Panc1 (cell line): ENCODE data around the gene TMCO2. TPM values are rescaled to one million over a fixed set of nuclear protein-coding genes. Genes with fewer than 3 reads are reported as not detected.

ENCODE experiments used
- ATAC-seq: fragments of 200-7000 bp; cut with Tn5 transposase; 2 replicates; pipeline ENCODE4 v1.9.1; 2020; ENCODE audit warnings: mild to moderate bottlenecking, moderate library complexity
- BruUV-seq: library from RNA; stranded (reverse); fragments of 400-500 nt; replicated peaks from 2 replicates; lab custom pipeline; 2021; lab: Mats Ljungman, UMichigan
- CTCF ChIA-PET: fragments of 300-600 bp; sonication (Branson Sonifier 250); formaldehyde crosslinking; loops from one replicate; lab custom pipeline; 2022; ENCODE audit warnings: antibody characterized with exemption; lab: Charles Lee
- POLR2A ChIA-PET: fragments of 300-600 bp; sonication (Branson Sonifier 250); formaldehyde crosslinking; loops from one replicate; lab custom pipeline; 2022; ENCODE audit warnings: antibody characterized with exemption; lab: Charles Lee
- DNase-seq: peaks from one replicate; pipeline ENCODE4 v3.0.0-alpha.2; 2010; ENCODE audit warnings: low read depth, low spot score
- H3K27ac ChIP-seq: 2 replicates; pipeline ENCODE4 v1.5.1; 2011; ENCODE audit warnings: mild to moderate bottlenecking, low read length, inconsistent platforms
- H3K27me3 ChIP-seq: fragments of 200-500 bp; sonication (Bioruptor generic); 2 replicates; pipeline ENCODE4 v1.6.0; 2014; ENCODE audit warnings: low read length, inconsistent platforms; ENCODE audit not compliant: control insufficient read depth, insufficient read depth
- H3K36me3 ChIP-seq: fragments of 200-500 bp; sonication (Bioruptor generic); 2 replicates; pipeline ENCODE4 v1.5.1; 2014; ENCODE audit warnings: inconsistent platforms, mild to moderate bottlenecking, low read length, moderate library complexity; ENCODE audit not compliant: control insufficient read depth, insufficient read depth
- H3K4me1 ChIP-seq: 2 replicates; pipeline ENCODE4 v1.5.1; 2011; ENCODE audit warnings: inconsistent platforms, mild to moderate bottlenecking, low read length, moderate library complexity; ENCODE audit not compliant: control insufficient read depth, insufficient read depth
- H3K4me3 ChIP-seq, 2 experiments: 2 replicates each; pipeline ENCODE4 v1.5.1; 2011 to 2012; ENCODE audit warnings: low read depth in 2 of 2, low read length in 2 of 2, mild to moderate bottlenecking in 2 of 2, inconsistent platforms in 1 of 2, moderate library complexity in 1 of 2
- H3K9me3 ChIP-seq: fragments of 200-500 bp; sonication (Bioruptor generic); 2 replicates; pipeline ENCODE4 v1.5.1; 2014; ENCODE audit warnings: low read depth, mild to moderate bottlenecking, inconsistent platforms, low read length, moderate library complexity; ENCODE audit not compliant: control insufficient read depth, insufficient read depth
- CTCF ChIP-seq: fragments of 450-650 bp; IDR thresholded peaks from 2 replicates; pipeline ENCODE4 v1.5.1; 2017; ENCODE audit warnings: mild to moderate bottlenecking
- POLR2AphosphoS5 ChIP-seq: IDR thresholded peaks from 2 replicates; pipeline ENCODE4 v1.6.1; 2012; ENCODE audit warnings: mild to moderate bottlenecking, low read depth, low read length, moderate library complexity
- REST ChIP-seq, 2 experiments: IDR thresholded peaks; 2 replicates each; pipeline ENCODE4 v1.6.1; 2011 to 2012; ENCODE audit warnings: low read depth in 2 of 2, control low read depth in 1 of 2, low read length in 1 of 2, mild to moderate bottlenecking in 1 of 2, moderate library complexity in 1 of 2; ENCODE audit not compliant: insufficient read depth in 1 of 2
- SIN3A ChIP-seq: IDR thresholded peaks from 2 replicates; pipeline ENCODE4 v1.6.1; 2012; ENCODE audit warnings: low read depth, mild to moderate bottlenecking, low read length, moderate library complexity, borderline replicate concordance; ENCODE audit not compliant: insufficient read depth
- TCF7L2 ChIP-seq: IDR thresholded peaks from 2 replicates; pipeline ENCODE4 v1.6.1; 2011; ENCODE audit warnings: mild to moderate bottlenecking, low read depth, low read length, inconsistent platforms
- in situ Hi-C: cut with HindIII; loops from 2 replicates; pipeline ENCODE4 v1.10.0; 2016; ENCODE audit warnings: low sequenced_read_pairs, low pct_unique_long_range_greater_than_20kb
- intact Hi-C: fragments of 100-400 bp; cut with micrococcal nuclease; formaldehyde crosslinking; loops from one replicate; pipeline ENCODE4 v1.10.0; 2022; ENCODE audit not compliant: unreplicated experiment
- total RNA-seq: library from RNA; stranded (reverse); gene quantifications from one replicate; pipeline ENCODE4 v1.2.1, GENCODE V29; 2021; ENCODE audit not compliant: unreplicated experiment

Gene TMCO2
- total RNA-seq, 1 experiment from 2014 or later = not detected

- TF ChIP-seq TCF7L2 (no peak), CTCF (no peak), POLR2AphosphoS5 (no peak), SIN3A (no peak), REST (IDR thresholded peaks at IDR 0.05; ENCODE audit: insufficient read depth in 1 of 2, low read depth in 2 of 2, low read length in 1 of 2) (no peak)
- peaks cover 15% of the 10 kb centered on the region for H3K36me3 ChIP-seq
- no peaks in the 10 kb centered on the region for H3K9me3 ChIP-seq
- ChIA-PET CTCF (no interaction called here), POLR2A (no interaction called here)
- H3K27me3 ChIP-seq = no peaks in the 10 kb centered on the region
- intact Hi-C loops = no loop called here
- H3K27ac ChIP-seq = no peak overlapping the region
- ATAC-seq (no peak), DNase-seq (no peak)
- in situ Hi-C loops = no loop called here
- no TSS peak for BruUV-seq
- no peak overlapping the region for H3K4me3 ChIP-seq
- H3K4me1 ChIP-seq = no peaks in the 10 kb centered on the region
These were observed 22.6 kb downstream of the TMCO2 start for GRCh38 chr1:40270152-40270834.

GRCh38 chr1:40272653-40273213 lies 25.0 kb downstream of the TMCO2 start:
- Histone ChIP-seq H3K4me3 (no peak overlapping the region), H3K4me1 (no peaks in the 10 kb centered on the region), H3K9me3 (no peaks in the 10 kb centered on the region), H3K36me3 (peaks cover 13% of the 10 kb centered on the region), H3K27ac (no peak overlapping the region), H3K27me3 (no peaks in the 10 kb centered on the region)
- POLR2A ChIA-PET = interaction anchor here (0.6 kb wide), 1 partner anchor 11 kb away, joined by 4 read pairs; no protein-coding TSS in a partner anchor
- in situ Hi-C loops (no loop called here), intact Hi-C loops (no loop called here)
- no peak for ATAC-seq
- no peak for TF ChIP-seq POLR2AphosphoS5
- no peak for TF ChIP-seq TCF7L2
- TF ChIP-seq REST (IDR thresholded peaks at IDR 0.05; ENCODE audit: insufficient read depth in 1 of 2, low read depth in 2 of 2, low read length in 1 of 2) = no peak
- no peak for TF ChIP-seq SIN3A
- TF ChIP-seq CTCF = no peak
- BruUV-seq = no TSS peak
- no peak for DNase-seq
- CTCF ChIA-PET = no interaction called here
